HG03045 (cell line): ENCODE measurements around the gene EXOSC2.

Source experiments
- ATAC-seq: cut with Tn5 transposase; IDR thresholded peaks from one replicate; pipeline ENCODE4 v1.9.1; 2021; ENCODE audit warnings: mild to moderate bottlenecking, moderate library complexity; ENCODE audit not compliant: unreplicated experiment

EXOSC2 gene

GRCh38 chr9:130693101-130693425 lies 517 bp upstream of the EXOSC2 start:
- ATAC-seq = no peak

GRCh38 chr9:130694205-130694604 lies 625 bp downstream of the EXOSC2 start:
- no peak for ATAC-seq

- no peak for ATAC-seq
Measured at GRCh38 chr9:130696139-130696650, 2.6 kb downstream of the EXOSC2 start.

- ATAC-seq = no peak
Measured at GRCh38 chr9:130696996-130697395, 3.4 kb downstream of the EXOSC2 start.

- no peak for ATAC-seq
Measured at GRCh38 chr9:130698514-130698913, 4.9 kb downstream of the EXOSC2 start.

- ATAC-seq = no peak
Measured at GRCh38 chr9:130699047-130699446, 5.5 kb downstream of the EXOSC2 start.

- no peak for ATAC-seq
Measured at GRCh38 chr9:130701059-130702022, 7.8 kb downstream of the EXOSC2 start.

GRCh38 chr9:130703501-130703900 lies 9.9 kb downstream of the EXOSC2 start:
- ATAC-seq = no peak

GRCh38 chr9:130707225-130707976 lies 13.8 kb downstream of the EXOSC2 start:
- ATAC-seq = no peak

GRCh38 chr9:130710822-130711352 lies 17.3 kb downstream of the EXOSC2 start:
- no peak for ATAC-seq

- ATAC-seq = no peak
Measured at GRCh38 chr9:130711469-130711868, 17.9 kb downstream of the EXOSC2 start.

GRCh38 chr9:130712564-130713285 lies 19.1 kb downstream of the EXOSC2 start:
- peak; percentile 94 for ATAC-seq

- ATAC-seq = peak; percentile 14
Measured at GRCh38 chr9:130713286-130713960, 19.8 kb downstream of the EXOSC2 start.

- ATAC-seq = no peak
Measured at GRCh38 chr9:130714586-130715110, 21.1 kb downstream of the EXOSC2 start.

- ATAC-seq = no peak
Measured at GRCh38 chr9:130715270-130715669, 21.7 kb downstream of the EXOSC2 start.

GRCh38 chr9:130718562-130718961 lies 25.0 kb downstream of the EXOSC2 start:
- ATAC-seq = no peak

- no peak for ATAC-seq
Measured at GRCh38 chr9:130720762-130721161, 27.2 kb downstream of the EXOSC2 start.

GRCh38 chr9:130728721-130729120 lies 35.1 kb downstream of the EXOSC2 start:
- no peak for ATAC-seq

GRCh38 chr9:130729145-130729544 lies 35.6 kb downstream of the EXOSC2 start:
- ATAC-seq = no peak

GRCh38 chr9:130731355-130731754 lies 37.8 kb downstream of the EXOSC2 start:
- no peak for ATAC-seq
